ENCODE measurements around the gene MEGF10.

DNA sequence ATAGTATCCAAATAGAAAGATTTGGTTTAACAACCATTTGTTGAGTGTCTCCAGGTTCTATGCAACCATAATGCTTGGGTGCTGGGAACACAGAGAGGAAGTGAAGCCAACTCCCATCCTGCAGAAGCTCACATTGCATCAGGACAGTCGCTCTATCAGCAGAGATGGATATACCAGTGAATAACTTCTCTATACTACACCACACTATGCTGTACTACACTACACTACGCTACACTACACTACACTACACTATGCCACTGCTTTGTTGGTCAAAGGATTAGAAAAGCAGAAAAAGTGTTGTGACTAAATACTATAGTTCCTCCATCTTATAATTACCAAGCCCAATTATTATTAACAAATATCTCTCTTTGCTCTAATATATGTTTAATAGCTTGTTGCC is 137.7 kb downstream of the MEGF10 start:
- TF ChIP-seq YY1 (IDR thresholded peaks at IDR 0.05; ENCODE audit: low read depth): no peak
- no peak for TF ChIP-seq CREB1 (IDR thresholded peaks at IDR 0.05; ENCODE audit: low read depth)
- TF ChIP-seq, protein P1, sequence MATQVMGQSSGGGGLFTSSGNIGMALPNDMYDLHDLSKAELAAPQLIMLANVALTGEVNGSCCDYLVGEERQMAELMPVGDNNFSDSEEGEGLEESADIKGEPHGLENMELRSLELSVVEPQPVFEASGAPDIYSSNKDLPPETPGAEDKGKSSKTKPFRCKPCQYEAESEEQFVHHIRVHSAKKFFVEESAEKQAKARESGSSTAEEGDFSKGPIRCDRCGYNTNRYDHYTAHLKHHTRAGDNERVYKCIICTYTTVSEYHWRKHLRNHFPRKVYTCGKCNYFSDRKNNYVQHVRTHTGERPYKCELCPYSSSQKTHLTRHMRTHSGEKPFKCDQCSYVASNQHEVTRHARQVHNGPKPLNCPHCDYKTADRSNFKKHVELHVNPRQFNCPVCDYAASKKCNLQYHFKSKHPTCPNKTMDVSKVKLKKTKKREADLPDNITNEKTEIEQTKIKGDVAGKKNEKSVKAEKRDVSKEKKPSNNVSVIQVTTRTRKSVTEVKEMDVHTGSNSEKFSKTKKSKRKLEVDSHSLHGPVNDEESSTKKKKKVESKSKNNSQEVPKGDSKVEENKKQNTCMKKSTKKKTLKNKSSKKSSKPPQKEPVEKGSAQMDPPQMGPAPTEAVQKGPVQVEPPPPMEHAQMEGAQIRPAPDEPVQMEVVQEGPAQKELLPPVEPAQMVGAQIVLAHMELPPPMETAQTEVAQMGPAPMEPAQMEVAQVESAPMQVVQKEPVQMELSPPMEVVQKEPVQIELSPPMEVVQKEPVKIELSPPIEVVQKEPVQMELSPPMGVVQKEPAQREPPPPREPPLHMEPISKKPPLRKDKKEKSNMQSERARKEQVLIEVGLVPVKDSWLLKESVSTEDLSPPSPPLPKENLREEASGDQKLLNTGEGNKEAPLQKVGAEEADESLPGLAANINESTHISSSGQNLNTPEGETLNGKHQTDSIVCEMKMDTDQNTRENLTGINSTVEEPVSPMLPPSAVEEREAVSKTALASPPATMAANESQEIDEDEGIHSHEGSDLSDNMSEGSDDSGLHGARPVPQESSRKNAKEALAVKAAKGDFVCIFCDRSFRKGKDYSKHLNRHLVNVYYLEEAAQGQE (IDR thresholded peaks at IDR 0.05; ENCODE audit: low read depth): no peak
- no peak for TF ChIP-seq FOXM1 (IDR thresholded peaks at IDR 0.05; ENCODE audit: borderline replicate concordance, low read depth)
- no peak for TF ChIP-seq TCF12 (IDR thresholded peaks at IDR 0.05; ENCODE audit: low read depth)
- TF ChIP-seq, protein P2, sequence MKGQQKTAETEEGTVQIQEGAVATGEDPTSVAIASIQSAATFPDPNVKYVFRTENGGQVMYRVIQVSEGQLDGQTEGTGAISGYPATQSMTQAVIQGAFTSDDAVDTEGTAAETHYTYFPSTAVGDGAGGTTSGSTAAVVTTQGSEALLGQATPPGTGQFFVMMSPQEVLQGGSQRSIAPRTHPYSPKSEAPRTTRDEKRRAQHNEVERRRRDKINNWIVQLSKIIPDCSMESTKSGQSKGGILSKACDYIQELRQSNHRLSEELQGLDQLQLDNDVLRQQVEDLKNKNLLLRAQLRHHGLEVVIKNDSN (IDR thresholded peaks at IDR 0.05): no peak
- no peak for TF ChIP-seq RAD21 (IDR thresholded peaks at IDR 0.05; ENCODE audit: low read depth)
- TF ChIP-seq CEBPB (IDR thresholded peaks at IDR 0.05): no peak
- no peak for TF ChIP-seq TAF1 (IDR thresholded peaks at IDR 0.05; ENCODE audit: low read depth)
